Skin of body (tissue), 2 donors: ENCODE measurements around the gene KIAA1755. TPM values are rescaled to one million over a fixed set of nuclear protein-coding genes. Genes with fewer than 3 reads are reported as not detected.
A peak's percentile ranks its signal among the peaks of the same experiment; 100 is the strongest.

ENCODE experiments used
- DNase-seq: peaks from one replicate; lab custom pipeline; 2025; lab: John Stamatoyannopoulos, UW
- total RNA-seq: library from RNA; depleted of rRNA; stranded (reverse); fragments of >200 nt; gene quantifications from one replicate; pipeline ENCODE4 v1.2.3, GENCODE V29; 2014

The KIAA1755 gene
- total RNA-seq, 1 donor from 2014 or later = 1.3 TPM

DNA sequence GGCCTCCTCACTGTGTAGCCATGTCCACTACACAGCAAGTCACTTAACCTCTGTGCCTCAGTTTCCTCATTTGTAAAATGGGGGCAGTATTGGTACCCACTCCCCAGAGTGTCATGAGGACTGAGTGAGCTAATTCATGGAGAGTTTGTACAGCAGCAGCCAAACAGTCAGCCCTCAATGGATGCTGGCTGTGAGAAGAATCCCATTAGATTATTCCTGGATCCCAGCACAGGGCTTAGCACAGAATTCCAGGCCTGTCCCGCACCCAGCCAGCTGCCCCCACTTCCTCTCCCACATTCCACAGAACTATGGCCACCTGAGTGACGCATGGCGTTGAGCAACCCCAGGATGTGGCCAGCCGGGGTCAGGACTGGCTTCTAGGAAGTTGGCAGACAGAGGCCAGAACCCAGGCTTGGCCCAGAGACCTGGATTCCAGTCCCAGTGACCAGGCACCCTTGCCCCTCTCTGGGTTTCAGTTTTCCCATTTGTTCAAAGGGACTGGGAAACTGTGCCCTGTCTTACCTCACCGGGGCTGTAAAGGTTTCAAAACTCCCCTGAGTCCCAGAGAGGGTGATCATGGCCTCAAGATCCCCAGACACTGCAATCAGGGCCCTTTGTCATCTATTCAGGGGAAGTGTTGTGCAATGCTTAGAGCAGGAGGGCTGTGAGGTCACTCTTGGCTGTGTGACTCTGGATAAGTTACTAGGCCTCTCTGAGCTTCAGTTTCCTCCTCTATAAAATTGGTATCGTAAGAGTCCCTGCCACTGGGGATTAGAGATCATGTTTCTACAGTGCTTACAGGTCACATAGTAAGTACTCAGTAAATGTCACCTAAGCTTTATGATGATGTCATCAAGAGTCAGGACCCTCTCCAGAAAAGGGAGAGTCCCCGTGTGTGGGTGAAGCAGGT, 92.4 kb downstream of the KIAA1755 start:
- no peak for DNase-seq

DNA sequence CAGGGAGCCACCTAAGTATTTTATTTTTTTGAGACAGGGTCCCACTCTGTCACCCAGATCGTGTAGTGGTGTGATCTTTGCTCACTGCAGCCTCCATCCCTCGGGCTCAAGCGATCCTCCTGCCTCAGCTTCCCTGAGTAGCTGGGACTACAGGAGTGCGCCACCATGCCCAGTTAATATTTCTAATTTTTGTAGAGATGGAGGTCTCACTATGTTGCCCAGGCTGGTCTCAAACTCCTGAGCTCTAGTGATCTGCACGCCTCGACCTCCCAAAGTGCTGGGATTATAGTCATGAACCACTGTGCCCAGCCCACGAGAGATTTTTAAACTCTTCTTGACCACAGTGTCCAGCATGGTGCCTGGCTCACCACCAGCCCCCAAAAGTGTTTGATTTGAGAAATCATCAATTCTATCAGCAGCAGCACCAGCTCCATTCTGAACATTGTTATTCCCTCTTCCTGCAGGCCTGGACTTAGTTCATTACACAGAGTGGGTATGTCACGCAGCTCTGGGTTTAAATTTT, 93.1 kb downstream of the KIAA1755 start:
- no peak for DNase-seq

DNA sequence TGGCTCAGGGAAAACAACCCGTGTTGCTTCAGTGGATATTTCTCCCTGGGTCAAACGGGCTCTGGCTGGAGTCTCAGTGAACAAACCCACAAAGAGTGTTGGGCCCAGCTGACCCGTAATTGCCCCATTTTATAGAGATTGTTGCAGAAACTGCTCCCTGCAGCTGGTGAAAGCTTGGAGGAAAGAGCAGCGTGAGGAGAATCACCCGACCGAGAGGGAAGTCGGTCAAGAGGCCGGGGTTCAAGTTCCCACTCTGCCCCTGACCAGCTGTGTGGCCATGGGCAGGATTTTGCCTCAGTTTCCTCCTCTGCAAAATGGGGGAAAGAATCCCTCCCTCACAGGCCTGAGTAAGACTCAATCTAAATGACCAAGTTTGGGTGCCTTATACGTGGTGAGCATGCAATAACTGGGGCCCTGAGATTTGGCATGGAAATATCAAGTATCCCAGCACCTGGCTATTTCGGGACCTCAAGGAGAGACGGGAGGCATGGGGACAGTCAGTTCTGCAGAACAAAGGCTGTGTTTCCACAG, 93.8 kb downstream of the KIAA1755 start:
- DNase-seq = no peak

DNA sequence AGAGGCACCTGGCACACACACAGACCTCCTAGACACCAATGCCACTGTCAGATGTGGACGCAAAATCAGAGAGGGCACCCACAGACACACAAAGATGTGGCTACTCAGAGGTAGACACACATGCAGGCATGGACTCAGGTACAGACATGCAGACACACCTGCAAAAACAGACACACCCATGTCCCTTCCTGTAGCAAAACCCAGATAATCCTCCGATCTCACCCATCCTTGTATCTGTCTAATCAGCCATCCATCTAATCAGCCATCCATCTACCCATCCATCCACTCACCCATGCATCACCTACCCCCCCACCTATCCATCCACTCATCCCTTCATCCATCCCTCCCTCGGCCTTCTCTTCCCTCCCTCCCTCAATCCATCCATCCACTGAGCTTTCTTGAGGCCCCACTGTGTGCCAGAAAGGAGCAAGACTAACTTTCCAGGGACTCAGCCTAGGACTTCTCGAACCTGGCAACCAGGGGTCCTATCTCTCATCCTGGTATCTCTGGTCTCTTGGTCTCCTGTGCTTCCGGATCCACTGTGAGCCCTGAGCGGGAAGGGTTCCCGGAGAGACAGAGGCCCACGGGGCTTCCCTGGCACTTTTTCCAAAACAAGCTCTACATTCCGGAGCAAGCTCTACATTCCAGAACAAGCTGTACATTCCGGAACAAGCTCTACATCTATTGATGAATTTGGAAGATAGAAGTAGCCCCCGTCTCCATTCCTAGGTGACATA, 94.4 kb downstream of the KIAA1755 start:
- DNase-seq = peak; percentile 11

DNA sequence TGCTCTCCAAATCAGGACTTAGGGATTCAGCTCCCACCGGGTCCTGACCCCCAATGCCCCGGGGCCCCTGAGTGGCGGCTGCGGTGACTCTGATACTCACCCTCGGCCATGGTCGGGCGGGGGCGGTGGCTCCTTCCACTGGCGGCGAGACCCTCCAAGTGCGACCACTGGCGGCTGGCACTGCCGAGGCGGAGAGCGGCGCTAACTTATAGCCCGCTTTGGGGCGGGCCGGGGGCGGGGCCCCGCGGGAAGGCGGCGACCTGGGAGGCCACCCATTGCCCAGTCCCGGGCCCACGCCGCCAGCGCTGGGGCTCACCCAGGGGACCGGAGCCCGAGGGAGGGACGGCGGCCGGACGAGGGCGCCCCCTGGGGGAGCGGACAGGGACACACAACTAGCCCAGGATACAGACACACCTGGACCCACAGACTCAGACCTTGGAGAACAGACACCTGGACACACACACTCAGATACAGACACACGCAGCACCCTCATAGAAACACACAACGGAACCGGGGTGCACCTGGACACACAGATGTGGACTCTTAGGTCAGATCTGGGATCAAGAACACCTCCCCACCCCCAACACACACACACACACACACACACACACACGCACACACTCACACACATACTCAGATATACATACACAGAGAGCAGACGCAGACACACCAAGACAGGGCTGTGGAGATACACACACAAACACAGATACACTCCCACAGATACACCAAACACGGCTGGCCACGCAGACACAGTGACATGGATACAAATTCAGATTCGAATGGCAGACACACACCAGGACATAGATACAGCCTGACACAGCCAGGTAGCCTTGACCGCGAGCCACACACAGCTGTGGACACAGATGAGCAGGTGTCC, 95.2 kb downstream of the KIAA1755 start, which contains the start of gene TGM2:
TGM2 (minus strand) TSS at position 182 of the 877 bp plus-strand sequence; CDS start at position 110, 72 bp downstream.
- DNase-seq = no peak

DNA sequence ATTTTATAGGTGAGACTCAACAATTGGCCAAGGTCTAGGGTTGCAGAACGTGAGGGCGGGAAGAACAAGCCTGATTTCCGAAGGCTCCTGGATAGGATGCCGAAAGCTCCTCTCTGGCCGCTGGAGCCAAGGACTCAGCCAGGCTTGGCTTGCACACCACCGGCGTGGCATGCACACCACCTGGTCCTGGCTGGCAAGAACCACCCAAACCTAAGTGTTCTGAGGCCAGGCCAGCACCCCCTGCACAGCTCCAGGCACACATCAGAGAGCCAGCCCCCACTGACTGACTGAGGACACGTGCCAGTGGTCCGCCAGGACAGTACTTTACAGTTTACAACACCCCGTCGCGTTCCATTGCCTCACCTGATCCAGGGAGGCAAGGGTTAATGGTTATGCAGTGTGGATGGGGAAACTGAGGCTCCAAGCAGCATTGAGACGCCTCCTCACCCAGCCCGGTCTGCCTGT, 95.9 kb downstream of the KIAA1755 start:
- no peak for DNase-seq

DNA sequence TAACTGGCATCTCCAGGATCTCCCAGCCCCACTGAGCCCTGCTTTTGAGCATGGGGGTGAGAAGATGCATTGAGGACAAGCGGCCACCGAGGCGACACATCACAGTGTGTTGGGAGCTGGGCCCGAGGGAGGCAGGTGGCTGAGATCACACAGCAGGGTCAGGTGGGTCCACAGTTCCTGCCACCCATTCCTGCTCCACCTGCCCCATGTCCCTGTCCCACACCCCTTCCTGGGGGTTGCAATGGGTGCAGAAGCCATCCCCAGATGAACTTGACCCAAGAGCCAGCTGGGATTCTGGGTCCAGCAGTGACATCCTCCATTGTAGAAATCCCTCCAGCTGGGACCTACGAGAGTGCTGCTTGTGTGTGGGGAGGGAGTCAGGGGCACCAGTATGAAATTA, 96.5 kb downstream of the KIAA1755 start:
- DNase-seq = no peak

DNA sequence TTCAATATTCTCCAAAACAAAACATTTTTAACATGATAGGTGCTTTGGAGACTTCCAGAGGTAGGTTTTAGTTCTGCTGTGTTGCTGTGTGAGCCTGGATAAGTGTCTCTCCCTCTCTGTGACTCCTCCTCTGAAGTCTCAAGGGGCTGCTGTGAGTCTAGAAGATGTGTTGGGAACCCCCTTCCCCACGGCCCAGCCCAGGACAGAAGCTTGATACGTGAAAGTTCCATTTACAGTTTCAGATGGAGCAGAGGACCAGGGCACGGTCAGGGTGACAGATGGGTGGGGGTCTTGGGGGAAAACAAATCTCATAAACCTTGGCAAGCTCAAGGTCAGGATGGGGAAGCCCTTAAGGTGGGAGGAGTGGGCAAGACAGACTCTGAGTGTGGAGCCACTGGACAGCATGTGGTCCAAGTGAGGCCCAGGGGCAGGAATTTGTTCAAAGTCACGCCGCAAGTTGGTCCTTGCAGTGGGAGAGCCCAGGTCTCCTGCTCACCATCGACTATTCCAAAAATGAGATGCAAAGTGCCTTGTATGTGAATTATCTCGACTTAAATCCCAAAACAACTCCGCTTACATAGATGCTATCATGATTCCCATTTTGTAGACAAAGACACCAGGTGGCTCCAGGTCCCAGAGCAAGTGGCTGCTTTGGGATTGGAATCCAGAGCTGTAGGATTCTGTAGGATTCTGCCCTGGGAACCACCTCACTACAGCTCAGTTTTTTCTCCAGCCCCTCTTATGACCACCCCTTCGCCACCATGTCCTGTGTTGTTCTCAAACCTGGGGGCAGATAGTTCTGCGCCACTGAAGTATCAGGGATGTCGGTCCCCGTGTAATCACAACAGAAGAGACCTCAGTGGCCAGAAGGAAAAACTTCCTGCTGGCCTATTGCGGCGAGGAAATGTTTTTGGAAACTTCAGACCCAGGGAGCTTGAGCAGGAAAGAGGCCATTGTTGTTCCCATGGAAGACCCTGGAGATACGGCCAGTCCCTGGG, 97.4 kb downstream of the KIAA1755 start:
- no peak for DNase-seq

DNA sequence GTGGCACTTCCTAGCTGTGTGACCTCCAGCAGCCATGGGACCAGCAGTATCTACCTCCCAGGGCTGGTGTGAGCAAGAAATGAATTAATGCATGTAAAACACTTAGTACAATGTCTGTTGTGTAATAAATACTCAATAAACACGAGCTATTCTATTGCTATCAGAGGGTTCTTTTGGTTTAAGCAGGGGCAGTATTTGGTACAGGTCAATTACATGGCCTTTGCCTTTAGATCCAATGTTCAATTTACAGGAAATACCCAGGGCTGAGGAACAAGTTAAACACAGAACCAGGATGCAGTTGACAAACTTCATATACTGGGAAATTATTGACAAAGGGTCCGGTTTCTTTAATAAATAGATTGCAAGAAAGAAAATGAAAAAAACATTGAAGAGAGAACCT, 98.4 kb downstream of the KIAA1755 start:
- no peak for DNase-seq

DNA sequence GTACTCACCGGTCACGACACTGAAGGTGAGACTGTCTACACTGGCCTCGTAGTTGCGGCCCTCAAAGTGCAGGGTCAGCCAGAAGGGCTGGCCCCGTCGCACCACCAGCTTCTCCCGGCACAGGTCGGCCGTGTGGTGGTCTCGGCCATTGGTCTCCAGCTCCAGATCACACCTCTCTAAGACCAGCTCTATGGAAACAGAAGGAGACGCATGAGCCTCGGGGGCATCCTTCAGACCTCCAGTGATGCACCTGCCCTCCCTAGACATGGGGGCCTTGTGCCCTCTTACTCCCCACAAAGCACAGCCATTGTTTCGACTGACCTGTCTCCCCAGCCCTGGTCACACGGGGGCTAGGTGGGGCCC, 99.1 kb downstream of the KIAA1755 start:
- no peak for DNase-seq

Other genes with a start within 250 kb of the KIAA1755 start
- 23.8 TPM for gene TTI1, start 227.3 kb downstream of the KIAA1755 start, total RNA-seq
- 40.2 TPM for gene RPRD1B, start 227.0 kb downstream of the KIAA1755 start, total RNA-seq
- gene TGM2, start 95.5 kb downstream of the KIAA1755 start, total RNA-seq = 4.8 TPM
- 7.9 TPM for gene BPI, start 43.4 kb upstream of the KIAA1755 start, total RNA-seq
- gene LBP, start 85.7 kb upstream of the KIAA1755 start, total RNA-seq = 0.30 TPM
- gene SNHG17, start 174.6 kb upstream of the KIAA1755 start, total RNA-seq = 15.2 TPM
- 36.1 TPM for gene RALGAPB, start 212.1 kb upstream of the KIAA1755 start, total RNA-seq